GM18519 (cell line): Measurements from ENCODE around the gene EFCAB11.
A peak's percentile ranks its signal among the peaks of the same experiment; 100 is the strongest.

Experiments used
- ATAC-seq: cut with Tn5 transposase; IDR thresholded peaks from one replicate; pipeline ENCODE4 v1.9.1; 2021; ENCODE audit warnings: mild to moderate bottlenecking, moderate library complexity; ENCODE audit not compliant: unreplicated experiment, low FRiP score

EFCAB11 gene

DNA sequence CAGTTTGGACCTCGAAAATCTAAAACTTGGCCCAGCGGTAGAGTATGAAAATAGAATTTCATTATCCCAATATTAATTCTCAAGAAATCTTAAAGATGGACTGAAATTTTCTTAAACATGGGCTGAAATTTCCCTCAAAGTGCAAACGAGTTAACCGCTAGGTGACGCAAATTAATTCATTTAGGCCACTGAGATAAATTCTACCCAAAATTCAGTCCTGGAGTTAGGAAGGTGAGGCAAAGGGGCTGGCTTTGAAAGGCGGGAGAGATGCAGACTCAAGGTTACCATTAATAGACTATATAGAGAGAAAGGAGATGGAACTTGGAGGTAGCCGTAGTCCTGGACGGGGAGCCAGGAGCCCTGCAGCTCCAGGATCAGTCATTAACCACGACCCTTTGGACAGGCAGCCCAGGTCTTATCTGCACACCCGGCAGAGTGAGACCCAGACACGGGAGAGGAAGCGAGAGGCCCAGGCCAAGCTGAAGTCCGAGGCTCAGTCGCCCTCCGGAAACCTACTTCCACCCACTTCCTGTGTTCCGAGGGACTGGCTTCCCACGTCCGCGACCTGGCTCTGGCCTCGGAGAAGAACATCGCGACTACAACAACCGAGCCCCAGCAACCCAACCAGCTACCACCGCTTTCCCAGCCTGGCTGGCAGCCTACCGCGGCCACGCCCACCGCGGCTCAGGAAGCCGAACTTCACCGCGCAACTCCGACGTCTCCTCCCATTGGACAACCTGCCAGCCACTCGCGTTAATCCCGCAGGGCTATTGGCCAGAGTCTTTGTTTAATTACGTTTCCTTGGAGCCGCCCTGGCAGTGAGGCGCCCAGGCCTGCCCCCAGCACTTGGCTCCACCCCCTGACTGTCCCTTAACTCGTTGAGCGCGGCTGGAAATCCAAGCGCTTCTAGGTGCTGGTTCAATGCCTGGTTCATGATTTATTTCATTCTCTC is at the start of gene EFCAB11:
TSS of gene EFCAB11 (minus strand) at position 661 of the 952 bp plus-strand sequence. CDS start at position 591, 70 bp downstream.
- peak; percentile 86 for ATAC-seq

GRCh38 chr14:90003526-90004307 is 49.2 kb upstream of the EFCAB11 start:
- ATAC-seq, result no peak

GRCh38 chr14:90000935-90001334 is 46.4 kb upstream of the EFCAB11 start:
- no peak for ATAC-seq

- no peak for ATAC-seq
Observed at GRCh38 chr14:89996963-89997362, 42.4 kb upstream of the EFCAB11 start.

DNA sequence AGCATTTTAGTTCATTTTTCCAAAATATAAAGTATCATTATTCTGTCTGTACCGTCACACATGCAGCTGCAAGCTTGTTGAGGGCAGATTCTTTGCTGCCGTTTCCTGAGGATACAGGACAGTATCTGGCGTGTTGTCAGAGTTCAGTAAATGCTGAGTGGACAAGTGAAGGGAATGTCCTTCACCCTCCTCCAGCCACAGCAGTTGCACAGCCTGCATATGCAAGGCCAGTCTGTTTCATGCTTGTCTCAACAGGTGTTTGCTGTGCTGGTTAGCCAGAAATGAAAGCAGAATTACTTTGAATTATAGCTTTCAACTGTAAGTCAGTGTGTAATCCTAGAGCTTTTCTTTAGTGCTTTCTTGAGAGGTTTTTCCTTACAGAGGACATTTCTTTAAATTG is 37.7 kb upstream of the EFCAB11 start:
- ATAC-seq, result no peak

GRCh38 chr14:89990623-89991275 is 36.2 kb upstream of the EFCAB11 start:
- ATAC-seq, result no peak

DNA sequence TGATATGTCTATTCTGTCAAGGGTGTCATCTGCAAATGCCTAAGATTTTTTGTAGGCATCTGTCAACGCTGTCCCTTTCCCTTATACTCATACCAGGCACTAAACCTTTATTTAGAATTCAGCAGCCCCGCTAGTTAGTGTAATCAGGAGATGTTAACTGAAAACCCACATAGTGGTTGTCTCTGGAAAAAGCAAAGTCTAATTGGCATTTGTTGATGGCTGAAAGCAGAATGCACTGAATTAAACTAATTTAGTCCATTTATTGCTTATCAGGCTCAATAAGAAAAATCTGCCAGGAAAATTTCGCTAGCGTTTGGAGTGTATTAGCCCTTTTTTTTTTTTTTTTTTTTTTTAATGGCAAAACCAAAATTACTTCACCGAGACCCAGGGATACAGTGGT is 35.7 kb upstream of the EFCAB11 start:
- ATAC-seq, result no peak

DNA sequence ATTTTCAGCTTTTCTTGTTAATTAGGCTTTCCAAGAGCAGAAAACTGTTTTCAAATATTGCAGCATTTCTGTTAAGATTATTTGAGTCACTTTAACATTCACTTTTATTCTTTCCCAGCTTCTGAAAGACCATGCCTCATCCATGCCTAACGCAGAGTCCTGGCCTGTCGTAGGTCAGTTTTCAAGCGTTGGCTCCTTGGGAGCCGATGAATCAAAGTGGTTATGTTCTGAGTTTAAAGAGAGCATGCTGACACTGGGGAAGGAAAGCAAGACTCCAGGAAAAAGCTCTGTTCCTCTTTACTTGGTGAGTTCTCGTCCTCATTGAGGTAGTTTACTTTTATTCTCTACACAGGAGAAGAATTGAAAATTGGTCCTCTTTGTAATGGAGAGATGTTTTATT is 34.3 kb upstream of the EFCAB11 start:
- ATAC-seq, result no peak

DNA sequence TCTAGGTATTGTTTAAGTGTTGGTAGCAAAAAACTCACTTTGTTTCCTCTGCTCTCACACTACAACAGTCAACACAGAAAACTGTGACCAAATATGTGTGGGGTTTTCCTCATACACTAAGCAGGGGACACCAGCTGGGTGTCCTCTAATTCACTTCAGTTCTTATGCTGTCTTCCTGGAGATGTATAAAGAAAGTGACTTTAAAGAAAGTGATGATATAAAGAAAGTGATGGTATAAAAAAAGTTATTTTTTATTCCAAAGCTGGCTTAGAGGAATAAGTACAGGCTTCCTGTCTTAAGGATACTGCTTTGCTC is 32.6 kb upstream of the EFCAB11 start:
- ATAC-seq, result no peak

DNA sequence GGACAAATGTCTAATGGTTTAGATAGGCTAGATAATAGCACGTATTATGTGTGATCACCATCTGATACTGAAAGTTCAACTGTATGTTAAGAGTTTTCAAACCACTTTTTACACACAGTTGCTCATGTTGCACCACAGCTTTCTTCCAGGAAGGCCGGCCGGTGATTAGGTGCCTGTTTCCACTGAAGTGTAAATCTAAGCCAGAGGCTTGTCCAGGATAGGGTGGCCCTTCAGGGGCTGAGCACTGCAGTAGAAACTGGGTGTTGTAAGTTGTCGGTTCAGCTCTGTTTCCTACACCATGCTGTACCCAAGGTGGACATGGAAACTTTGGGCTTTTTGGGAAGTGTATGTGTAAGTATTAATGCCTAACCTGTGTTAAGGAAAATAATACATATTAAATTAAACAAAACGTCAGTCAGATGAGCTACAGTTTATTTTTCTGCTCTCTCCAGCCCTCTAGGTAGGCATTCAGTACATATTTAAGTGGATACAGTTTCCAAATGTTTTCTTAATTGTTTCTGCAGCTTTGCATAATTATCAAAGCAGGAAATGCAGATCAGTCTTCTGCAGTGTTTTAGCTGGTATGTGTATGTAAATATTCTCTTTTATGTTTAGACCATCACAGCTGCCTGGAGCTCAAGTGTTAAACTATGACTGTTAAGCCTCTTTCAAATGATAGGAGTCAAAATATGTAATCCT is 32.1 kb upstream of the EFCAB11 start:
- no peak for ATAC-seq

- ATAC-seq, result no peak
Observed at GRCh38 chr14:89983375-89983774, 28.8 kb upstream of the EFCAB11 start.

DNA sequence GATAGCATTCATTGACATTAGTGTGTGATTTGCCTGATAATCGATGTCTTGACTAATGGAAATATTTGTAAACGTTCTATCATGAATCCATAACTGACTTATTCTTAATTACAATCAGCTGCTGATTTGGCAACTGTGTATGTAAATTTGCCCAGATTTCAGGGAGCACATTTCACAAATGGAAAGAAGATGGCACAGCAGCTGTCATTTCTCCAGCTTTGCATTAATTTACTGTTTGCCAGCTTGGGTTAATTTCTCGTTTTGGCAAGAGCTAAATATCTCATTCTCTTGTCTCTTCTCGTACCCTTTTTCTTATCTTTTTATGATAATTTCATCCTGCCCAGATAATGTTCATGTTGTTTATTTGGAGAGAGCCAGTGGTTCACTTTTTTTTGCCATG is 24.1 kb upstream of the EFCAB11 start:
- ATAC-seq, result no peak

DNA sequence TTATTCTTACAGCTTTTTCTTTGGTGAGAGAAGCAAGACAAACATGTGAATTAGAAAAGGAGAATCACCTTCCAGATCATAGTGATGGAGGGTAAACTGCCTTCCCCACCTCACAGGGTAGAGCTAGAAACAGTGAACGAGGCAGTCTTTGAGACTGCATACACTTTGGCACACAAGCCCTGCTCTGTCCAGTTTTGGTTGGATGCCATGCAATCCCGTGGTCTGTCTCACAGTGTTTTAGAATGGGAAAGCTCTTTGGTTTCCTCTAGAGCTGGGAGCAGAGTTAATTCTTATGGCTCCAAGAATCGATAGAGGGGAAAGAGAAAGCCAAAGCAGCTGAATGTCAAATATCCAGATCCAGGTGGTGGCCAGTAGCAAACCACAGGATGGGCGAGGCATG is 23.1 kb upstream of the EFCAB11 start:
- ATAC-seq, result no peak

DNA sequence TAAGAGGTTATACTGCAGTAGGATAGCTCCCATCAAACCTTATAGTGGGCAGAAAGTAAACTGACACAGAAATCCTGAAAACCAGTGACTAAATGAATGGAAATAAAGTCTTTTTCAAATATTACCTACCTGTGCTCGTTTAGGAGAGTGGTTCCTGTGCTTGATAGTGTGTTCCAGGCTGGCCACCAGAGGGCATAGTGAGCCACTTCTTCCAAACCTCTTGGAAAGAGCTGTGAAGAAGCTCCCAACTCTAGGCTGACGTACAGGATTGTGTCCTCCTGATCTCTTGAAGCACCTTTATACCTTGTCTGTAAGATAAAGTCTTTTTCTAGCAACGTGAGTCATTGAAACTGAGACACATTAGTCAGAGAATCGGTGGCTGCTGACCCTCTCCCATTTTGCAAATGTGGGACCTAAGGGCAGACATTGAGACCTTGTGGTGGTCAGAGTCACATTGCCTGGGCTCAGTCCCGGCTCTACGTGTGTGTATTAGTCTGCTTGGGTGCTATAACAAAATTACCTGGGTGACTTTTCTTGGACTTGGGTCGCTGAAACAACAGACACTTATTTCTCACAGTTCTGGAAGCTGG is 18.8 kb upstream of the EFCAB11 start:
- ATAC-seq, result peak; percentile 64

DNA sequence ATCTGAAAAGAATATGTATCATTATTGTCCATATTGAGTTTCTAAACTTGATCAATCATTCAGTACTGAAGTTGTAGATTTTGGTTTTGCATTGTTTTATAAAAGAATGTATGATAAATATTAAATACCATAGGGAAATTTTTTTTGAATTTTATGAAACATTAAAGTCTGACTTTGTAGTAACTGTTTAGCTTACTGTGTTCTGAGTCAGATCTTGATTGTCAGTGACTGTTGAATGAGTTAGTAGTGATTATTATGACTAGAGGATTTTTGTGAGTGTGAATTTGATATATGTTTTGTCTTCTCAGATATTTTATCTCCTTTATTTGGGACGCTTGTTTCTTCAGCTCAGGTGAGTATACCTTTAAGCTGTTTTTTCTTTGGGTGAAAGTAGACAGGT is 11.3 kb upstream of the EFCAB11 start:
- ATAC-seq, result no peak

DNA sequence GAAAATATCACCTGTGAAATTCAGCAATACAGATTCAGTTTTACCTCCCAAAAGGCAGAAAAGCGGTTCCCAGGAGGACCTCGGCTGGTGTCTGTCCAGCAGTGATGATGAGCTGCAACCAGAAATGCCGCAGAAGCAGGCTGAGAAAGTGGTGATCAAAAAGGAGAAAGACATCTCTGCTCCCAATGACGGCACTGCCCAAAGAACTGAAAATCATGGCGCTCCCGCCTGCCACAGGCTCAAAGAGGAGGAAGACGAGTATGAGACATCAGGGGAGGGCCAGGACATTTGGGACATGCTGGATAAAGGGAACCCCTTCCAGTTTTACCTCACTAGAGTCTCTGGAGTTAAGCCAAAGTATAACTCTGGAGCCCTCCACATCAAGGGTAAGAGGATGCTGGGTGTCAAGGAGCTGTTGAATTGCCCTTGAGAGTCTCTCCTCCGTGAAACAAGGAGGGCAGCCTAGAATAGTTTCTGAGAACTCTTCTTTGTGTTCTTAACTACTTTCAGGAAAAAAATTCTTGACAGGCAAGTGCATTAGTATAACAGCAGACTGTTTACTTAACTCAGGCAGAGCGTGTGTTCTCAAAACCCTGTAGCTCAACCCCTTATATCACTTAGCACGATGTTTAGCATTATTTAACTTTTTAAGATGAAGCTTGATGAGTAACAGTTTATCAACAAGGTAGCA is 8.9 kb upstream of the EFCAB11 start:
- ATAC-seq, result no peak

DNA sequence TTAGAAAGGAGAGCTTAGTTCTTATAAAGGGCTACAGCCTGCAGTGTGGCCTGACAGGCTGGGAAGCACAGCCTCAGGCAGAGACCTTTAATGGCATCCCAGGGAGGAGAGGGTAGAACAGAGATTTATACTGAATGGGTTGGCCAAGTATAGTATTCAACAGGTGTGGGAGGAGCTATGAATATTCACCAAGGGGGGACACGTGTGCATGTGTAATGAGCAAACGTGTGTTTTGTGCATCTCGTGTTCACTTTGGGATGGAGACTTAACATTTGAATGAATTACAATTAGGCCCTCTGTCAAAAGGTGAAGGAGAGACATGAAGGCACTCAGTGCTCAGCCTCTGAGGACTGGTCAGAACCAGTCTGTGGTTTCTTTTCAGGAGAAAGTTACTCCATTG is 6.4 kb upstream of the EFCAB11 start:
- no peak for ATAC-seq

GRCh38 chr14:89959853-89960445 is 5.4 kb upstream of the EFCAB11 start:
- no peak for ATAC-seq

GRCh38 chr14:89958966-89959365 is 4.4 kb upstream of the EFCAB11 start:
- ATAC-seq, result no peak
